H9 (cell line): ENCODE results near the gene KLF13. TPM values are rescaled to one million over a fixed set of nuclear protein-coding genes. Genes with fewer than 3 reads are reported as not detected.
A peak's percentile ranks its signal among the peaks of the same experiment; 100 is the strongest.

ENCODE experiments used
- DNase-seq: peaks from one replicate; pipeline ENCODE4 v3.0.0-alpha.2; 2017
- H2AFZ ChIP-seq: one replicate; pipeline ENCODE4 v1.6.1; 2013; ENCODE audit warnings: mild to moderate bottlenecking, low read length, control low read depth, moderate library complexity
- H2AK5ac ChIP-seq: 2 replicates; pipeline ENCODE4 v1.6.1; 2013; ENCODE audit warnings: low read length, control low read depth, mixed read lengths; ENCODE audit not compliant: insufficient read length
- H2BK120ac ChIP-seq: one replicate; pipeline ENCODE4 v1.6.1; 2013; ENCODE audit warnings: low read depth, mild to moderate bottlenecking, low read length, control low read depth, inconsistent platforms; ENCODE audit not compliant: poor library complexity, severe bottlenecking
- H2BK12ac ChIP-seq: 2 replicates; pipeline ENCODE4 v1.6.1; 2013; ENCODE audit warnings: low read length, control low read depth, mixed read lengths, low read depth; ENCODE audit not compliant: insufficient read length
- H2BK15ac ChIP-seq: 2 replicates; pipeline ENCODE4 v1.6.1; 2013; ENCODE audit warnings: low read depth, low read length, control low read depth
- H2BK20ac ChIP-seq: one replicate; pipeline ENCODE4 v1.6.1; 2013; ENCODE audit warnings: low read depth, mild to moderate bottlenecking, low read length, control low read depth, inconsistent platforms; ENCODE audit not compliant: poor library complexity, severe bottlenecking
- H2BK5ac ChIP-seq: 2 replicates; pipeline ENCODE4 v1.6.1; 2013; ENCODE audit warnings: low read length, control low read depth, mixed read lengths; ENCODE audit not compliant: insufficient read length
- H3K14ac ChIP-seq: 2 replicates; pipeline ENCODE4 v1.6.1; 2013; ENCODE audit warnings: low read length, control low read depth; ENCODE audit not compliant: insufficient read depth
- H3K18ac ChIP-seq: 2 replicates; pipeline ENCODE4 v1.6.1; 2013; ENCODE audit warnings: low read depth, mild to moderate bottlenecking, mixed read lengths, low read length, control low read depth; ENCODE audit not compliant: insufficient read length
- H3K23ac ChIP-seq: 2 replicates; pipeline ENCODE4 v1.6.1; 2013; ENCODE audit warnings: low read length, control low read depth, mixed read lengths, low read depth; ENCODE audit not compliant: insufficient read length
- H3K23me2 ChIP-seq: 2 replicates; pipeline ENCODE4 v1.6.1; 2013; ENCODE audit warnings: low read depth, mild to moderate bottlenecking, mixed read lengths, low read length, control low read depth; ENCODE audit not compliant: insufficient read length, poor library complexity, severe bottlenecking
- H3K27ac ChIP-seq: 2 replicates; pipeline ENCODE4 v1.5.1; 2013; ENCODE audit warnings: low read length, control low read depth, mixed read lengths, low read depth; ENCODE audit not compliant: insufficient read length
- H3K27me3 ChIP-seq: 2 replicates; pipeline ENCODE4 v1.6.1; 2013; ENCODE audit warnings: low read length, control low read depth, inconsistent platforms; ENCODE audit not compliant: insufficient read depth
- H3K4ac ChIP-seq: 2 replicates; pipeline ENCODE4 v1.6.1; 2013; ENCODE audit warnings: low read depth, mild to moderate bottlenecking, control low read depth, inconsistent platforms, low read length, moderate library complexity
- H3K4me1 ChIP-seq: 2 replicates; pipeline ENCODE4 v1.6.1; 2013; ENCODE audit warnings: low read length, control low read depth, inconsistent platforms; ENCODE audit not compliant: insufficient read depth
- H3K4me2 ChIP-seq: 2 replicates; pipeline ENCODE4 v1.6.1; 2013; ENCODE audit warnings: low read length, control low read depth, mixed read lengths; ENCODE audit not compliant: insufficient read length, insufficient read depth
- H3K56ac ChIP-seq: 2 replicates; pipeline ENCODE4 v1.6.1; 2013; ENCODE audit warnings: low read depth, mild to moderate bottlenecking, mixed read lengths, low read length, control low read depth; ENCODE audit not compliant: insufficient read length
- H3K79me1 ChIP-seq: 2 replicates; pipeline ENCODE4 v1.6.1; 2013; ENCODE audit warnings: low read depth, mild to moderate bottlenecking, moderate library complexity, low read length, control low read depth, inconsistent platforms; ENCODE audit not compliant: insufficient read depth, poor library complexity, severe bottlenecking
- H3K79me2 ChIP-seq: 2 replicates; pipeline ENCODE4 v1.6.1; 2013; ENCODE audit warnings: low read length, control low read depth, inconsistent platforms; ENCODE audit not compliant: insufficient read depth
- H3K9ac ChIP-seq: 2 replicates; pipeline ENCODE4 v1.6.1; 2013; ENCODE audit warnings: low read length, control low read depth, mixed read lengths; ENCODE audit not compliant: insufficient read length; ENCODE audit errors: extremely low read depth
- H3K9me3 ChIP-seq: one replicate; pipeline ENCODE4 v1.6.1; 2013; ENCODE audit warnings: low read depth, low read length, inconsistent platforms; ENCODE audit not compliant: control insufficient read depth
- H3T11ph ChIP-seq: one replicate; pipeline ENCODE4 v1.6.1; 2013; ENCODE audit warnings: mild to moderate bottlenecking, low read length, control low read depth, inconsistent platforms
- H4K20me1 ChIP-seq: one replicate; pipeline ENCODE4 v1.6.1; 2013; ENCODE audit not compliant: control insufficient read depth, insufficient read length, insufficient read depth
- H4K5ac ChIP-seq: 2 replicates; pipeline ENCODE4 v1.6.1; 2013; ENCODE audit warnings: low read depth, mild to moderate bottlenecking, mixed read lengths, low read length, control low read depth; ENCODE audit not compliant: insufficient read length
- H4K8ac ChIP-seq: replicated peaks from 2 replicates; pipeline ENCODE4 v1.6.1; 2013; ENCODE audit warnings: low read length, control low read depth, mixed read lengths, low read depth; ENCODE audit not compliant: insufficient read length
- H4K91ac ChIP-seq: 2 replicates; pipeline ENCODE4 v1.6.1; 2013; ENCODE audit warnings: low read depth, mild to moderate bottlenecking, moderate library complexity, mixed read lengths, low read length, control low read depth; ENCODE audit not compliant: insufficient read length
- H3K27ac Mint-ChIP-seq, 3 experiments: 2 replicates in 2 of 3; 3 replicates in 1 of 3; pipeline ENCODE4 v1.8.0; 2020 to 2021; ENCODE audit warnings: mixed read lengths in 3 of 3, mild to moderate bottlenecking in 1 of 3, moderate library complexity in 1 of 3
- H3K27me3 Mint-ChIP-seq: 2 replicates; pipeline ENCODE4 v1.8.0; 2021; ENCODE audit warnings: low read depth, mild to moderate bottlenecking, moderate library complexity, mixed read lengths
- H3K36me3 Mint-ChIP-seq, 3 experiments: 2 replicates in 2 of 3; 3 replicates in 1 of 3; pipeline ENCODE4 v1.8.0; 2020 to 2021; ENCODE audit warnings: low read depth in 3 of 3, mixed read lengths in 3 of 3; ENCODE audit not compliant: insufficient read depth in 1 of 3
- H3K4me1 Mint-ChIP-seq, 2 experiments: 2 replicates each; pipeline ENCODE4 v1.8.0; 2020; ENCODE audit warnings: mixed read lengths in 2 of 2
- H3K4me3 Mint-ChIP-seq, 2 experiments: 2 replicates in 1 of 2; 3 replicates in 1 of 2; pipeline ENCODE4 v1.8.0; 2020 to 2021; ENCODE audit warnings: mild to moderate bottlenecking in 2 of 2, mixed read lengths in 2 of 2, moderate library complexity in 1 of 2
- H3K9me3 Mint-ChIP-seq, 2 experiments: 2 replicates in 1 of 2; 3 replicates in 1 of 2; pipeline ENCODE4 v1.8.0; 2020; ENCODE audit warnings: mild to moderate bottlenecking in 2 of 2, mixed read lengths in 2 of 2, moderate library complexity in 1 of 2
- WGBS: extraction: QIAGEN DNeasy Blood & Tissue Kit; methylation state at CpG from one replicate; pipeline ENCODE4 v1.1.7; 2013; ENCODE audit warnings: missing lambda C conversion rate, low lambda C conversion rate, mixed read lengths; ENCODE audit not compliant: insufficient read length; ENCODE audit errors: extremely low coverage; 5-methylcytosine and 5-hydroxymethylcytosine counted together
- long read RNA-seq: library from polyadenylated mRNA; unstranded; transcript quantifications from one replicate; pipeline ENCODE4 v2.0.0, GENCODE V29; 2020
- total RNA-seq: library from RNA; stranded (reverse); gene quantifications from 2 replicates; pipeline ENCODE4 v1.2.1, GENCODE V29; 2021
- TF ChIP-seq, protein P1 (sequence below): fragments of 200-600 bp; sonication (generic); conservative IDR thresholded peaks from 3 replicates; pipeline ENCODE4 v1.8.0; 2021; ENCODE audit warnings: antibody characterized with exemption, mild to moderate bottlenecking

KLF13 gene
- 30.6 and 33.4 TPM in 2 replicates for total RNA-seq
- long read RNA-seq, partial matches to known transcripts: 0 of 1 reads
- long read RNA-seq, other reads (novel, unspliced or antisense): 1 of 1 reads

DNA sequence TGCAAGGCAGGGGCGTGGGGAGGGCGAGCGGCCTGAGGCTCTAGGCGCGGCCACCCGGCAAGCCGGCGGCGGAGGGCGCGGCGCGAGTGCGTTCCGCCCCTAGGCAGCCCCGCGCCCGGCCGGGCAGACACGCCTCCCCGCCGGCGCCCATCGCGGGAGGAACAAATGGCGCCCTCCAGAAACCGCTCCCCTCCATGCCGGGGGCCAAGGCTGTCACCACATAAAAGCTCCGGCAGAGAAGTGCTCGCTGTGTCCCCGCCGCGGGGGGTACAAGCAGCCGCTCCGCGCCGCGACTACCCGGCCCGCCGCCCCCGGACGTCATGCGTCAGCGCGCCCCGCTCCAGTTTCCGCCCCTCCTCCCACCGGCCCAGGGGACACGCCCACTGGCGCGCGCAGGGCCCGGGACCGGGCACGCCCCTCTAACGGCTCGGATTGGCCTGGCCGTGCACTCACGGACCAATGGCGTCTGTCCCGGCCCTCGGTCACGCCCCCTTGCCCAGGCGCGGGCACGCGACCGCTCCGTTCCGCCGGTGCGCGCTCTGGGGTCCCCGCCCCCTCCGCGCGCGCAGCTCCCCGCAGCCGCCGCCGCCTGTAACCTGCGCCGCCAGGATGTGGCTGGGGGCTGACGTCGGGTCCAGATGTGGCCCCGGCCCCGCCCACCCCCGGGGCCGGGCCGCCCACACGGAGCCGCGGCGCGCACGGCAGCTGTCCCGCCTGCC, at the start of gene KLF13:
Gene KLF13, plus strand, starts transcription at position 680 of the 719 bp plus-strand sequence. CDS start 378 bp downstream, outside the sequence.
- Mint-ChIP-seq H3K4me1 (peaks cover 34 to 41% of the 10 kb centered on the region in 2 experiments), H3K27me3 (peaks cover 21% of the 10 kb centered on the region), H3K27ac (no peak within 1 kb of the TSS), H3K4me3 (peak within 1 kb of the TSS; percentile 78 to 84), H3K36me3 (peaks cover 0 to 12% (median 2%) of the 10 kb centered on the region in 3 experiments; a peak in 2 of 7 replicates), H3K9me3 (peaks cover 0 to 4% of the 10 kb centered on the region in 2 experiments; a peak in 2 of 5 replicates)
- Histone ChIP-seq H4K91ac (no peak within 1 kb of the TSS), H3K9me3 (no peaks in the 10 kb centered on the region), H3T11ph (no peak within 1 kb of the TSS), H2AK5ac (no peak within 1 kb of the TSS), H4K5ac (no peak within 1 kb of the TSS), H4K8ac (no peak within 1 kb of the TSS), H3K79me2 (peaks cover 6% of the 10 kb centered on the region), H2BK15ac (no peak within 1 kb of the TSS; the same call in 1 of the 2 replicates), H3K79me1 (peaks cover 3% of the 10 kb centered on the region), H2AFZ (no peak within 1 kb of the TSS), H3K27ac (no peak within 1 kb of the TSS), H3K27me3 (0 out of 2 replicates have a peak, but pooled peaks cover 2% of the 10 kb centered on the region), H3K18ac (no peak within 1 kb of the TSS), H3K4ac (no peak within 1 kb of the TSS), H3K14ac (0 out of 2 replicates have a peak within 1 kb of the TSS, but pooled peaks have one; percentile 32), H3K4me2 (peak within 1 kb of the TSS; percentile 26), H2BK5ac (no peak within 1 kb of the TSS), H3K56ac (no peak within 1 kb of the TSS), H2BK20ac (no peak within 1 kb of the TSS), H3K9ac (no peak within 1 kb of the TSS), H3K4me1 (0 out of 2 replicates have a peak, but pooled peaks cover 3% of the 10 kb centered on the region), H4K20me1 (no peaks in the 10 kb centered on the region), H2BK12ac (no peak within 1 kb of the TSS), H2BK120ac (no peak within 1 kb of the TSS), H3K23ac (no peak within 1 kb of the TSS), H3K23me2 (peaks cover 13% of the 10 kb centered on the region)
- TF ChIP-seq, protein P1, sequence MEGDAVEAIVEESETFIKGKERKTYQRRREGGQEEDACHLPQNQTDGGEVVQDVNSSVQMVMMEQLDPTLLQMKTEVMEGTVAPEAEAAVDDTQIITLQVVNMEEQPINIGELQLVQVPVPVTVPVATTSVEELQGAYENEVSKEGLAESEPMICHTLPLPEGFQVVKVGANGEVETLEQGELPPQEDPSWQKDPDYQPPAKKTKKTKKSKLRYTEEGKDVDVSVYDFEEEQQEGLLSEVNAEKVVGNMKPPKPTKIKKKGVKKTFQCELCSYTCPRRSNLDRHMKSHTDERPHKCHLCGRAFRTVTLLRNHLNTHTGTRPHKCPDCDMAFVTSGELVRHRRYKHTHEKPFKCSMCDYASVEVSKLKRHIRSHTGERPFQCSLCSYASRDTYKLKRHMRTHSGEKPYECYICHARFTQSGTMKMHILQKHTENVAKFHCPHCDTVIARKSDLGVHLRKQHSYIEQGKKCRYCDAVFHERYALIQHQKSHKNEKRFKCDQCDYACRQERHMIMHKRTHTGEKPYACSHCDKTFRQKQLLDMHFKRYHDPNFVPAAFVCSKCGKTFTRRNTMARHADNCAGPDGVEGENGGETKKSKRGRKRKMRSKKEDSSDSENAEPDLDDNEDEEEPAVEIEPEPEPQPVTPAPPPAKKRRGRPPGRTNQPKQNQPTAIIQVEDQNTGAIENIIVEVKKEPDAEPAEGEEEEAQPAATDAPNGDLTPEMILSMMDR: no peak
- no CpG with 5 or more reads among the region's 99 CpGs for WGBS
- peak; percentile 98 for DNase-seq
